Stimulated activated CD4-positive, alpha-beta T cell treated with anti-CD3 and anti-CD28 coated beads, Interleukin-1b, Interleukin-23, amount 100 ng/mL, for 1 hour (primary cell): ENCODE measurements around the gene RSPH10B2.
"Not testable (repeated sequence)": the region's sequence is repeated elsewhere in the genome, so short reads cannot be mapped to it uniquely, and the experiment has no call there.

Experiments used
- DNase-seq, 2 donors: peaks; one replicate each; pipeline ENCODE4 v3.0.0-alpha.2; 2020; ENCODE audit warnings: low read depth in 2 of 2

The RSPH10B2 gene

DNA sequence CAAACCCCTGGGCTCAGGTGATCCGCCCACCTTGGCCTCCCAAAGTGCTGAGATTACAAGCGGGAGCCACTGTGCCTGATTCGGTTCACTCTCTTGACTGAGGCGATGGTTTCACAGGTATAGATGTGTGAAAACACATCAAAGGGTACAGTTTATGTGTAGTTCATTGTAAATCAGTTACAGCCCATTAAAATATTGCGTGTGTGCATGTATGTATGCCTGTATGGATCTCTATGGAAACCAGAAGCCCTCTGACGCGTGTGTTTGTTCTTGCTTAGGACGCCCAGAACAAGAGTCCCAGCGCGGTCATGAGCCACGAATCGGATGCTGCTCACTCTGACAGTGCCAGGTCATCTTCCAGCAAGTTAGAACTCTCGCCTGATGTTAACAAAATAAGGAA lies 35.5 kb downstream of the RSPH10B2 start:
- DNase-seq = not testable (repeated sequence)

DNA sequence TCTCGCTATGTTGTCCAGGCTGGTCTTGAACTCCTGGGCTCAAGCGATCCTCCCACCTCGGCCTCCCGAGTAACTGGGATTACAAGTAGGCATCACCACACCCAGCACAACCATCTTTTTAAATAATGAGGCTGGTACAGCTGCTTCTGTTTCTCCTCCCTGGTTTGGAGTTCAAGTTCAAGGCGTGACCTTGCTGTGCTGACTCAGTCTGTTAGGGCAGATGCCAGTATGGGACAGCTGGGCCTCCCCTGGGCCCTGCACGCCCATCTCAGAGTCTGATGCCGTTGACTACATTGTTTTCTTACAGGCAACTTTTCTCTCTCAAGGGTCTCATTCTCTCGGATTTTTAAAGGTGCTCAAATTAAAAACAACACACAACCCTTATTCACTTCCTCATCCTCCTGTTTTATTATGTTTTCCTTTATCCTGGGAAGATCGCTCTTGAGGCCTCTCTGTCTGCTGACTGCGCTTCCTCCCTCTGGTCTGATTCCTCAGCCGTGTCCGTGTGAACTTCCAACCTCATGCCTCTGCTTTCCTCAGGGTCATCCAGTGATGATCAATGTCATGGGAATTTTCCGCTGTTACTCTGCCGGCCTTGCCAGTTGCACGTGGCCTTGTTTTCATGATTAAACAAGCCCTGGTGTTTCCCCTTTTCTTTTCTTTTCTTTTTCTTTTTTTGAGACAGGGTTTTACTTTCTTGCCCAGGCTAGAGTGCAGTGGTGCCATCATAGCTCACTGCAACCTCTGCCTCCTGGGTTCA lies 38.4 kb downstream of the RSPH10B2 start:
- not testable (repeated sequence) for DNase-seq

DNA sequence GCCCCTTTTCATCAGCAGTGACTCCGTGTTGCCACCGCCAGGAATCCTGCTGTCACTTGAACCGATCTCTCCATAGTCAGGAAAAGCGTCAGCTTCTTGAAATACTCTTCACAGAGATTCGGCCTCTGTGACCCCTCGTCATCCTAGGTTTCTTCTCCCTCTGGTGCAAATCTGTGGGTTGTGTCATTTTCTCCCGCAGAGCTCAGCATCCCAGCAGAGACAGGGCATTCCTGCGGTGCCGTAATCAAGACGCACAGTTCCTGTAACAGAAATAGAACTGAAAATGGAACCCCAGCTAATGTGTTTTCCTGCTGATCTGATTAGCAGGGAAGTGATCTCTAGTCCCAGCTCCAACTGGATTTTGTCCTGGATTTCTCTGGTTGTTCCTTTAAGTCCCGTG lies 40.4 kb downstream of the RSPH10B2 start:
- DNase-seq = not testable (repeated sequence)

DNA sequence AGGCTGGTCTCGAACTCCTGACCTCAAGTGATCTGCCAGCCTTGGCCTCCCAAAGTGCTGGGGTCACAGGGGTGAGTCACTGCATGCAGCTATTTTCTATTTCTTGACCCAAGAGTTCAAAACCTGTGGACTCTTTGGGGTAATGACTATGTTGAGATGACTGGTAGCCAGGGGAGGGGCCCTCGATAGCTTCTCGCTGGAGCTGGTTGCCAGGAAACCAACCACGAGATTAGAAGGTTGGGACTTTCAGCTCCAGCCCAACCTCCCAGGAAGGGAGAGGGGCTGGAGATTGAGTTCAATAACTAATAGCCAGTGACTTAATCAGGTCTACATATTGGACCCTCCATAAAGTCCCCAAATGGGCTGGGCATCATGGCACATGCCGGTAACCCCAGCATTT lies 43.3 kb downstream of the RSPH10B2 start:
- DNase-seq = not testable (repeated sequence)

DNA sequence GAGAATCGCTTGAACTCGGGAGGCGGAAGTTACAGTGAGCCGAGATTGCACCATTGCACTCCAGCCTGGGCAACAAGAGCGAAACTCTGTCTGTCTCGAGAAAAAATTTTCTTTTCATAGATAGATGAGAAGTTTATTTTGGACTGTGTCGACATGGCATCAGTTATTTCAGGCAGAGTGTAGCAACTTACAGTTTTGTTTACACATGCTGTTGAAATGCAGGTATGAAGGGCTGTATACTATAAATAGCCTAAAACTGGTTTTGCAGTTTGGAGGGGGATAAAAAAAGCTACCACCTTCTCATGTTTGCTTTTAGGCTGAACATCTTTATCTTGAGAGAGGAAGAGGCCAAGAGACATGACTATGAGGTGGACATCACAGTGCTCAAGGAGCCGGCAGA lies 44.1 kb downstream of the RSPH10B2 start:
- not testable (repeated sequence) for DNase-seq

DNA sequence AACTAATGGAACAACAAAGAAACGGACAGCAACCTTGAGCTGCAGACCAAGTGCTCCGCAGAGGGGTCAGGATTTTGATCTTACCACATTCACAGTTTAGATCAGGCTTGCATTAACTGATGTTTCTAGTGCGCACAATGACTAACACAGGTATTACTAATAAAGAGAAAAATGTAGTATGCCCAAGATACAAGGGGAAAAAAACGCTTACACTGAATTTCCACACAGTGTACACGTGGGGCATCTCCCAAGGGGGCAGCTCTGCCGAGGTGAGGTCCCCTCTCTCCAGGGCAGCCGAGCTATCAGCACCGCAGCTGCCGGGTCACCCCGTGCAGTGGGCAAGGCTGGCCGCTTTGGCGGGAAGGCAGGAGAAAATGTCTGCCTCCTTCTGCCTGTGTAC lies 46.0 kb downstream of the RSPH10B2 start:
- DNase-seq = not testable (repeated sequence)

DNA sequence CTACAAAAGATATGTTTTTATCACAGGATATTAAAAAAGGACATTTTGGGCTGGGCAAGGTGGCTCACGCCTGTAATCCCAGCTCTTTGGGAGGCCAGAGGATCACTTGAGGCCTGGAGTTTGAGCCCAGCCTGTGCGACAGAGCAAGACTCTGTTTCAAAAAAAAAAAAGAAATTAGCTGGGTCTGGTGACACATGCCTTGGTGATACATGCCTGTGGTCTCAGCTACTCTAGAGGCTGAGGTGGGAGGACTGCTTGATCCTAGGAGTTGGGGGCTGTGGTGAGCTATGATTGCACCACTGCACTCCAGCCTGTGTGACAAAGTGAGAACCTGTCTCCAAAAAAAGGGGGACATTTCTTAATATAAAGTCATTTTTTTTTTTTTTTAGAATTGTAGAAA lies 46.4 kb downstream of the RSPH10B2 start:
- not testable (repeated sequence) for DNase-seq

DNA sequence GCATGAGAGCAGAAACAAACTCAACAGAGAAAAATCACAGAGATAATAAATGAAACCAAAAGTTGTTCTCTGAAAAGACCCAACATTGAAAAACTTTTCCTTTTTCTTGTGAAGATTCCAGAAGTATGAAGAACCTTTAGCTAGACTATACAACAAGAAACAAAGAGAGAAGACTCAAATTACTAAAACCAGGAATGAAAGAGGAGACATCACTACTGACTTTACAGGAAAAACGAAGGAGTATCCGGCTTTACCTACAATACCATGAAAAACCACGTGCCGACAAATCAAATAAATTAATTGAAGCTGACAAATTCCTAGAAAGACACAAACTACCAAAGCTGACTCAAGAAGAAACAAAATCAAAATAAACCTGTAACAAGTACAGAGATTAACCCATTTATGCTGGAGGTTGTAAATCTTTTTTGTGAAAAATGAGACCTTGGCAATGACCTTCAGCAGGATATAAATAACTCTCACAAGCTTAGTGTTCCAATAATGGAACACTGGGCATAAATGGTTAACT lies 53.6 kb downstream of the RSPH10B2 start:
- DNase-seq = not testable (repeated sequence)

DNA sequence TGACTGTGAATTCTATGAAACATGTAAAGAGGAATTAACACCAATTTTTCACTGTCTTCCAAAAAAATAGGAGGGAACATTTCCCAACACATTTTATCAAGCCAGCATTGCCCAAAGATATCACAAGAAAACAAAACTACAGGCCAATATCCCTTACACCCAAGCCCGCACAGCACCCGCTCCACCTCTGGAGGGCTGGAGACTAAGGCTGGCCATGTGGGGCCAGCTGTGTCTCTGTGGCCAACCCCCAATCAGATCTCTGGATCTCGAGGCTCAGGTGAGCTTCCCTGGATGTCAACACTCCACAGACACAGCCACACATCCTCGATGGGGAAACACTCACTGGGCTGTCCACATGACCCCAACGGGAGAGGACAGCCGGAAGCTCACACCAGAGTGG lies 54.1 kb downstream of the RSPH10B2 start:
- DNase-seq = not testable (repeated sequence)

DNA sequence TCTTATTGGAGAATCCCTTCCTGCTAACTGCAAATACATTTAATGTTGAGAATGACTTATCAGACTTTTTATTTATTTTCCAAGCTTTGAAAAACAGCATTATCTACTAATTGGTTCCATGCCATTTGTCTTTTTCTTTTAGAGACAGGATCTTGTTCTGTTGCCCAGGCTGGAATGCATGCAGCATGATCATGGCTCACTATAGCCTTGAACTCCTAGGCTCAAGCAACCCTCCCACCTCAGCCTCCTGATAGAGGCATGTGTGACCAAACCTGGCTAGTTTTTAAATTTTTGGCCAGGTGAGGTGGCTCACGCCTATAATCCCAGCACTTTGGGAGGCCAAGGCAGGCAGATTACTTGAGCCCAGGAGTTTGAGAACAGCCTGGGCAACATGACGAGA lies 59.1 kb downstream of the RSPH10B2 start:
- DNase-seq = not testable (repeated sequence)

DNA sequence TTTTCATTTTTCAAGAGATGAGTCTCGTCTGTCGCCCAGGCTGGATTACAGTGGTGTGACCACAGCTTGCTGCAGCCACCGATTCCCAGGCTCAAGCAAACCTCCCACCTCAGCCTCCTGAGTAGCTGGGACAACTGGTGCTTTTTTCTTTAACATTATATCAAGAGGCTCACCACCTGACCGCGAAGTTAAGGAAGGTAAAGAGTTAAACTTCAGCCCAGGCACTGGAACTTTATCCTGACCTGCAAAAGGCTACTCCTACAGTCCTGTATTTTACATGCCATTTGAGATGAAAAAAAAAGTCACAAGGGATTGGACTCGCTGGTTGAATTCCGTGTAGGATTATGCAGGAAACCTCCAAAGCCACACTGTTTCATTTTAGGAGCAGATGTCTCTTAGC lies 61.6 kb downstream of the RSPH10B2 start:
- not testable (repeated sequence) for DNase-seq

DNA sequence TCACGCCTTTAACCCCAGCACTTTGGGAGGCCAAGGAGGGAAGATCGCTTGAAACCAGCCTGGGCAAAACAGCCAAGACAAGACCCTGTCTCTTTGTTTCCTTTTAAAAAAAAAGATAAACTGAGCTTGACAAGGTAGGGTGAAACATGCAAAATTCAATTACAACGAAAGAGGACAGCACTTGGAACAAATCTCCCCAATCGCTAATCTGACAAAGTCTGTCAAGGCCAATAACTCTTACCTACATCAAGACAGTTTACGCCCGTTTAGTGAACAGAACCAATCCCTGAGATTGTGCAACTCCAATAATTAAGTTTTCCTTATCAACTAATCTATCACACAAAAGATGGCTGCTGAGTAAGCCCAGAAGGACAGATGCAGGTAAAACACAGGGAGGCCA lies 67.7 kb downstream of the RSPH10B2 start:
- not testable (repeated sequence) for DNase-seq

DNA sequence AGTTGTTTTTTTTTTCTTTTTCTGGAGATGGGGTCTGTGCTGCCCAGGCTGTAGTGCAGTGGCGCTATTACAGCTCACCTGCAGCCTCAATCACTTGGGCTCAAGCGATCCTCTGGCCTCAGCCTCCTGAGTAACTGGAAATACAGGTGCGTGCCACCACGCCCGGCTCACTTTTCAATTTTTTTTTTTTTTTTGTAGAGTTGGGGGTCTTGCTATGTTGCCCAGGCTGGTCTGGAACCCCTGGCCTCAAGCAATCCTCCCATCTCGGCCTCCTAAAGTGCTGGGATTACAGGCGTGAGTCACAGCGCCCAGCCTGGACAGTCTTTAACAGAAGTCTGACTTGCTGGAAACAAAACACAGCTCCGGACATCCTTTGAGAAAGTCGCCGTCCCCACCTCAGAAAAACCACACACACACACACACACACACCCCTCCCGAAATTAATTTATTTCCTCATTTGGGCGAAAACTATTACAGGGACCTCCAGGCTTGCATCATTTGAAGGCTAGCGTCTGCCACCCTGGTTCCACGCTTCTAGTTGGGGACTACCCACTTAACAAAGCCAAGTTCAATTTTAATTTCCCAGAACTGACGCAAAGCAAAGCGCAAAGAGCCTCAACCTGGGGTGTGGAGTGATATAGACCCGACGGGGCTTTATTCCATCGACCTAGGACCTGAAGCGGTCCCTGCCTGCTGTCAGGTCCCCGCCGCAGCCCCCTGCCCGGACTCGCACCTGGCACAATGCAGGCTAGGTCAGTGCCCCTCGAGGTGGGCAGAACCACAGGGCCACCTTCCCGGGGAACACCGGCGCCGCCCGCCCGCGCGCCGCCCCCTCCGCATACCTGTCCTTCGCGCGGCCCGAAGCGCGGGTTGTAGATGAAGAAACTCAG lies 71.6 kb downstream of the RSPH10B2 start:
- not testable (repeated sequence) for DNase-seq

DNA sequence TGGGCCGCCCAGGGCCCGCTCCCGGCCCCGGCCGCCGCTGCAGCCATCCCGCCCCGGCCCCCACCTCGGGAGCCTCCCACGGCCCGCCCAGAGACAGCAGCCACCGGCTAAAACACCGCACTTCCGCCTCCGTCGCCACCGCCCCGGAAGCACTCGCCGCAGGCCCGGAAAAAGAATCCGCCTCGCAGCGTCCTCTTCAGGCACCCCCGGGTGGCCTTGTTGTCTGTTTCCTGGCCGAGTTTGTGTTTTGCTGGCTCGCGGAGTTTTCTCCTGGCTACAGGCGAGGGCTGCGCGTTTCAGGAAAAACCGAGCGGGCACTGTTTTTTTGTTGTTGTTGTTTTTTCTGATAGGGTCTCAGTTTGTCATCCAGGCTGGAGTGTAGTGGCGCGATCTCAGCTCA lies 72.2 kb downstream of the RSPH10B2 start, which contains the start of gene CCZ1B:
Gene CCZ1B, minus strand, starts transcription at position 125 of the 400 bp plus-strand sequence. Its CDS starts 78 bp downstream, at position 47.
- DNase-seq = peak; percentile 55 to 61

DNA sequence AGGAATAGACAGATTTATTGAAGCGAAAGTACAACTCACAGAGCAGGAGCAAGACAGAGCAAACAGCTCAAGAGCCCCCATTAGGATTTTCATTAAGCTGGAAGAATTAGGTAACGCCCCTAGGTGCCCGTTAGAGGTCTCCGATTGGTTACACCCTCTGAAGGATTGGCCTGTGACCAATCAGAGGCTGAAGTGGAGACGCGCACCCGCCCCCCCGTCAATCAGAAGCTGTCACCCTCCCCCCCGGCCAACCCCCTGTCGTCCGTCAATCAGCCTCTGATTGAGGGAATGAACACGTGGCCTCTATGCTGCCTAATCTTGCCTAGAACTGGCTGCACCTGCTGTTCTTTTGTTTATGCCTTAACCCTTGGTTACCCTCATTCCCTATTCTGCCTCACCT lies 73.3 kb downstream of the RSPH10B2 start:
- not testable (repeated sequence) for DNase-seq

DNA sequence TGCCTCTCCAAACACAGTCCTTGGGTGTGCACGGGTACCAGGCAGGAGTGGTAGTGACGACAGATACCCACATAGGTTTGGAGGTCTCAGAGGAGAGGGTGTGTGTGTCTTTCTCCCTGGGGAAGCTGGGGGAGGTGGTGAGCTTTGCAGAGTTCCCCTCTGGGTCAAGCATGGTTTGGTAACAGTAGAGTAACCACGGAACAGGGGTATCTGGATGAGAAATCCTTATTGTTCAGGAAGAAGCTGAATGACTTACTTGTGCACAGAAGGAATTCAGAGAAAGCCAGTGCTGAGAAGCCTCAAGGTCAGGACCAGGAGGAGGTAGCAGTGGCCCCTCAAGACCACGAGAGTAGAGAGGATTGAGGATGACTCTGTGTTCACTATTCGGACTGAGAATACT lies 75.7 kb downstream of the RSPH10B2 start:
- not testable (repeated sequence) for DNase-seq

DNA sequence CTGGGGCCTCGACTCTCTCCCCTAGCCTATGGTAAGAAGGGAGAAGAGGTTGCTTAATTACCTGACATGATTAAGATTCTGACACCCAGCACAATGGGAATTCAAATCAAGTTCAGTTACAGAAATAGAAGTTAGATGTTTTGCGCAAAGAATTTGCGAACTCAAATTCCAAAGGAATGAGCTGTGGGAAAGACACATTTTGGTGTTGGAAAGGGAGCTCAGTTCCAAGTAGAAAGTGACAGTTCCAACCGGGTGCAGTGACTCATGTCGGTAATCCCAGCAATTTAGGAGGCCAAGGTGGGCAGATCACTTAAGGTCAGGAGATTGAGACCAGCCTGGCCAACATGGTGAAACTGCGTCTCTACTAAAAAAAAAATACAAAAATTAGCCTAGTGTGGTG lies 76.1 kb downstream of the RSPH10B2 start:
- DNase-seq = not testable (repeated sequence)

DNA sequence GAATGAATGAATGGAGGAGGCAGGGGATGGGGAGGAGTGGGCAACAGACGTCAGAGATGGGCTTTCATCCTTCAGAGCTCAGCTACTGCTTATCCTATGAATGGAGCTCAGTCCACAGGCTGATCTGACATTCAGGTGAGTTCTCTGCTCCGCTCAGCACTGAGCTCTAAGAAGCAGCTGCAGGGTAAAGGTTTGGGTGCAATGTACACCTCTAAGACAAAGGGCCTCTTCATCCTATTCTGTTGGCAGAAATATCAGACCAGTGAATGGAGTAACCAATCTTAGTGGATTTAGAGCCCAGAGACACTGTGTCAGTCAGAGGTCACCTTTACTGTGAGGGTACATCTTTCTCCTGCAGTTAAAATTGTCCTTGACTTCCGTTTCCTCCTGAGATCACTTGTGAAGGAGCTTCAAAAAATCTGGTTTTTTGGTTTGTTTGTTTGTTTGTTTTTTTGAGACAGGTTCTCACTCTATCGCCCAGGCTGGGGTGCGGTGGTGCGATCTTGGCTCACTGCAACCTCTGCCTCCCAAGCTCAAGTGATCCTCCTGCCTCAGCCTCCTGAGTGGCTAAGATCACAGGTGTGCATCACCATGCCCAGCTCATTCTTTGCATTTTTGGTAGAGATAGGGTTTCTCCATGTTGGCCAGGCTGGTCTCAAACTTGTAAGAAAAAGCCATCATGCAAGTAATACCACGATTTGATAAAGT lies 77.3 kb downstream of the RSPH10B2 start:
- DNase-seq = no peak

DNA sequence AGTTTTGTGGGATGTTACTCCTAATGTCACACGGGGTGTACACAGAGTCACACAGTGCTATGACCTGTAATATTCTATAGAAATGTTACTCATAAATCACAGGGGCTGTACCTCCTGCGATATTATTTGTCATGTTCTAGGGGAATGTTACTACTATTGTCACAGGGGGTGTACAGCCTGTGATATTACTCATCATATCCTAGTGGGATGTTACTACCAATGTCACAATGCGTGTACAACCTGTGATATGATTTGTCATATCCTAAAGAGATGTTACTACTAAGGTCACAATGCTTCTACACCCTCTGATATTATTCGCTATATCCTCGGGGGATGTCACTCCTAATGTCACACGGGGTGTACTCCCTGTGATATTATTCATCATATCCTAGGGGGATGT lies 79.7 kb downstream of the RSPH10B2 start:
- no peak for DNase-seq

DNA sequence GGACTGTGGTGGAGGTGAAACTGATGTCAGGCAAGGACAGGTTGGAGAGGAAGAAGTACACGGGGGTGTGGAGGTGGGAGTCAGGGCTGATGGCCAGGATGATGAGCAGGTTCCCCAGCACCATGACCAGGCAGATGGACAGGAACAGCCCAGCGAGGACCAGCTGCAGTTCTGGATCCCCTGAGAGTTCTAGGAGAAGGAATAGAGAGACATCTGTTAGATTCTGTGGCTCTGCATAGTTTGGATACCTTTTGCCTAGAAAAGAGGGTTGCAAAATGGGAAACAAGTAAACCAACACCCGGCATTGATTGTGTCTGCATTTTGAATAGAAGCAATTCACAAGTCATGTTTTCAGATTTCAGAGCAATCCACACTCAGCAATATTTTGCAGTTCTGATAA lies 81.6 kb downstream of the RSPH10B2 start:
- DNase-seq = not testable (repeated sequence)

DNA sequence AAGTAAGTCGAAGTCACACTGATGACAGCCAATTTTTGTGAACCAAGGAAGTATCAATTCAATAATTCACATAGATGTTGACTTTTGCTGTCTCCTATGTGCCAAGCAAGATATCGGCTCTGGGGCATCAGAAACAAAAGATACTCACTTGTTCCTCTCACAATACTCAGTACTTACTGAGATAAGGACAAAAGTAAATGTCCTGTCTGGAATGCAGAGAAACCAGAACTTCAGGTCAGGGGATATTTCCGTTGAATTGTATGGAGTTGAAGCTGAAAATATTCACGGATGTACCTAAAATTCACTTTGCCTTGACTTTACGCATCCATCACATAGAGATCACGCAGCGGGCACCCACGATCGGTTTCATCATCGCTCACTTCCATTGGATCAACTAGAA lies 83.2 kb downstream of the RSPH10B2 start:
- DNase-seq = not testable (repeated sequence)
